Endometrial microvascular endothelial cells (primary cell): ENCODE measurements around the gene STAT5A. TPM values are rescaled to one million over a fixed set of nuclear protein-coding genes. Genes with fewer than 3 reads are reported as not detected.

Experiments
- in situ Hi-C: cut with HindIII; loops from 2 replicates; pipeline ENCODE4 v1.10.0; 2017; ENCODE audit warnings: low sequenced_read_pairs, low pct_unique_long_range_greater_than_20kb; ENCODE audit errors: inconsistent ontology term
- total RNA-seq: library from RNA; depleted of rRNA; stranded (reverse); fragments of >200 nt; gene quantifications from one replicate; pipeline ENCODE4 v1.2.3, GENCODE V29; 2015; ENCODE audit errors: inconsistent ontology term

Gene STAT5A
- total RNA-seq, 1 donor from 2014 or later: 12.5 TPM

GRCh38 chr17:42266462-42266861 is 21.8 kb upstream of the STAT5A start:
- in situ Hi-C loops: no loop called here

GRCh38 chr17:42266918-42267766 is 21.2 kb upstream of the STAT5A start:
- in situ Hi-C loops: no loop called here

- in situ Hi-C loops: no loop called here
Observed at GRCh38 chr17:42268236-42268635, 20.1 kb upstream of the STAT5A start.

DNA sequence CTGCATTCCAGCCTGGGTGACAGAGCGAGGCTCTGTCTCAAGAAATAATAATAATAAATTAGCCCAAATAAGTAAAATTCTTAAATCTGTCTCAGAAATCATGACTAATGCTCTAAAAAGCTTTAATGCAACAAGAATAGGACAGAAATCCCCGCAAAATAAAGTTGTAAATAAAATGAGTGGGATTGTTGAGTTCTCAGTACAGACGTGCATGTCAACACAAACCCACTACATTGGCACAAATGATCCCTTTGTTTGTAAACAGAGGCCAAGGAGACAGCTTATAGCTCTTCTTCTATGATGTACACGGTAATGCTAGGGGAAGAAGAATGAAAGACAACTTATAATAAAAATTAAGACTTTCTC is 18.1 kb upstream of the STAT5A start:
- in situ Hi-C loops: no loop called here

DNA sequence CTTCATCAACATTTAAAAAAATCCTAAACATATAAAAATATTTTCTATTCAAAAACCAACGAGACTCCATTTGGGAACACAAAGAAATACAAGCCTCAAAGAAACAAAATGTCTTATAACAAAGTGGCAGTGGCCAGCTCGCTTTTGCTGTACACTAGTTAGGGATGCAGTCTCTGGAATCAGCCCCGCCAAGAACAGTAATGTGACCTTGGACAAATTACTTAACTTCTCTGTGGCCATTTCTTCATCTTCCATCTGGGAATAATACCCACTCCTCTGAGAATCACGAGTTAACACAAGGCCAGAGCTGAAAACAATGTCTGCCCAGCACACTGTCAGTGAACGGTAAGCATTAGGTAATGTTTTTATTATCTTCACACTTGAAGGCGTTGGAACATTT is 17.7 kb upstream of the STAT5A start:
- in situ Hi-C loops: no loop called here

DNA sequence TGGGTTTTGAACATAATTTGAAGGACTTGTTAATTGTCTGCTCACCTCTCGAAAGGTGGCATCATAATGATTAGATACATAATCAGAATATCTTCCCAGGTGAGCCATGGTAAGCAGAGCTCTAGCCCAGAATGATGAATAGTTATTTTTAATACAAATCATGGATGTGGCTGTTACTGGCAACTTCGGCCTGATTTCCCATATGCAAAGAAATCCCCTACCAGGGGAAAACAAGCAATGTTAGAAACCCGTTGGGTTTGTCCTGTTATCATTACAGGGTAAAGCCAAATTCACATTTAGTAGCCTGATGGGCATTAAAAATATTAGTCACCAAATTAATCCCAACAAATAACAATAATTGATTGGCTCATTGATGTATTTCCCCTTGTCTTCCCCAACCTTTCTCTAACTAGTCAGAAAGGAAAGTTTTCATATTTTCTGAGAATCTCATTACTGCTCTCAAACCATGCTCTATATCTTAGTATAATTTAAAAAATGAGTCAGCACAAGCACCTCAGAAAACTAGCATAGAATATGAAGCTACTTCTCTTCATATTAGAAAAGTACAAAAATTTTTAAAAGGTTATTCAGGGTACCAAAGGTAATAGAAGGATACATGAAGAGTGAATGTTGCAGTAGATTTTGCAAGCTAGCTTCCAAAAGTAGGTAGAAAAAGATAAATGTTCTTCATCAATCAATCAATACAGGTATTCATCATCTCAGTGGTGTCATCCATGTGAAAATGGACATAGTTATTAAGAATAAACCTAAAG is 17.1 kb upstream of the STAT5A start:
- in situ Hi-C loops: no loop called here

DNA sequence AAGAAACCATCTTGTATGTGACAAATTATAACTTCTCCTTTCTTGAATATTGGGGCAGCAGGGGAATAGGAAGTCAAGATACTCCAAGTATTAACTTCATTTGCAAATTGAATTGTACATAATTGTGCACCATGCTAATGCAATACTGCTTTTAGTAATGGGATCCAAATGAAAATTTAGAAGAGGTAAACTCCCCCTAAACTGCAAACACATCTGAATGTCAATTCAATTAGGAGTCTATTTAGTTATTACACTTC is 16.6 kb upstream of the STAT5A start:
- in situ Hi-C loops: no loop called here

DNA sequence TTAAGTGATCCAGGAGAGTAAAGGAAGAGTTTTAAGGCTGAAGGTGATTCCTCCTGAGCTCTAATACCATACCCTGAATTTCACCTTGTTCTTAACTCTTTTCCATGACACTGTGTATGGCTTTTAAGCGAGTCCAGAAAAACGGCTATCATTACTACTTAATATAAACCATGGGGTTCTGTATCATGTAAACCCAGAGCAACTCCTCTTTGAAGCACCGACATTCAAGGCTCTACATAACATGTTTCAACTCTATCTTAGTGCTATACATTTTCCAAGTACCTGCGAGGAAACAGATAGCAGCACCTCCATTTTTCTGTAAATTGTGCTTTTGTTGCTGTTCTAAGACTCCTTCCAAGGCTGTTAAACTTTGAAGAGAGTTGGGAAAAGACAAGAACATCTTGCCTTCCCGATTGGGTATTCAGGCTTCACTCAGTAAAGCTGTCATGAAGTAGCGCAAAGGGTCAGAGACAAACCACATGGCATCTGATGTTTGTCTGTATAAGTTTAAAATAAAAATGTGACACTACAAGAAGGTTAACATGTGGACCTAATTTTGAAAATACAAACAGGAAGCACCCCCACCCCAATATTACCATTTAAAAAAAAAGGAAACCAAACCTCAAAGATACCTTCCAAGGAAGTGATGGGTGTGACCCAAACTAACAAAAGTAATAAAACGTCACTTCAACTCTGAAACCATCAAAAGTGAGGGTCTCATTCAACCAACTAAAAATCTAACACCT is 16.0 kb upstream of the STAT5A start:
- in situ Hi-C loops: no loop called here

GRCh38 chr17:42273474-42274252 is 14.6 kb upstream of the STAT5A start:
- in situ Hi-C loops: no loop called here

DNA sequence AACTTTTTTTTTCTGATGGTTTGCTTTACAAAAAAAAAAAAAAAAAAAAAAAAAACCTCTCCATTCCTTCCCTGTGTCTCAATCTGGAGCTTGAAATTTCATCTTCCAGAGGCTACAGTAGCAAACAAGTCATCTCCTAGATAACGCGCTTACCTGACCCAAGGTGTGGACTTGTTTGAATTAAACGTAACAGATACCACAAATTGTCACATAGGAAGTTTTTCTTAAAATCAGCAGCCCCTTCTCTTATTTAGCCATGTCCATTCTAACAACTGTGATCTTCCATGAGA is 14.1 kb upstream of the STAT5A start:
- in situ Hi-C loops: no loop called here

DNA sequence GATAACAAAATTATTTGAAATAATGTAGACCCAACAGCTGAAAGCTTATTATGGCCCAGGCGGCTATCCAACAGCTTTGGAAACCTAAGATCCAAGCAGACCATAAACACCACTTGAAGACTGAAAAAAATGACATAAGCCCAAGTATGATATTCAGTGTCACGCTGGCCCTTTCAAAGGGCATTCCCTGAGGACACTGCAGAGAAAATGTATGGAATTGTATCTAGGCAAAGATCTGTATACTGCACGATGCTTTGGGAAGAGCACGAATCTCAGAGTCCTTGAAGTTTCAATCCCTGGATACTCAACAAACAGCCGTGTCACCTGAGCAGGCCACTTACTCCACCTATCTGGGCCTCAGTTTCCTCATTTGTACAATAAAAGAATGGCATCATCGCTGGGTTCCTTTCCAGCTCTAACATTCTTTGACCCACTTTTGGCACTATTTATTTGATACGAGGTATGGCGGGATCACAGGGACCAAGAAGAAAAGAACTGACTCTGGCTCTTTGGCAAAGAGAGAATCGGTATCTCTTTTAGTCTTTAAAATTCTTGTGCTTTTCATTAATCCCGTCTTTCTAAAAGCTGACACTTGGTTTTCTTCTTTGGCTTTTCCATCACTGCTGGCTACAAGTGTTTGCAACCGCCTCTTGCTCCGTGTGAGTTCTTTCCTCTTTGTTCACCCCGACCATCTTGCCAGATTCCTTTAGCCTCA is 13.3 kb upstream of the STAT5A start:
- in situ Hi-C loops: no loop called here

DNA sequence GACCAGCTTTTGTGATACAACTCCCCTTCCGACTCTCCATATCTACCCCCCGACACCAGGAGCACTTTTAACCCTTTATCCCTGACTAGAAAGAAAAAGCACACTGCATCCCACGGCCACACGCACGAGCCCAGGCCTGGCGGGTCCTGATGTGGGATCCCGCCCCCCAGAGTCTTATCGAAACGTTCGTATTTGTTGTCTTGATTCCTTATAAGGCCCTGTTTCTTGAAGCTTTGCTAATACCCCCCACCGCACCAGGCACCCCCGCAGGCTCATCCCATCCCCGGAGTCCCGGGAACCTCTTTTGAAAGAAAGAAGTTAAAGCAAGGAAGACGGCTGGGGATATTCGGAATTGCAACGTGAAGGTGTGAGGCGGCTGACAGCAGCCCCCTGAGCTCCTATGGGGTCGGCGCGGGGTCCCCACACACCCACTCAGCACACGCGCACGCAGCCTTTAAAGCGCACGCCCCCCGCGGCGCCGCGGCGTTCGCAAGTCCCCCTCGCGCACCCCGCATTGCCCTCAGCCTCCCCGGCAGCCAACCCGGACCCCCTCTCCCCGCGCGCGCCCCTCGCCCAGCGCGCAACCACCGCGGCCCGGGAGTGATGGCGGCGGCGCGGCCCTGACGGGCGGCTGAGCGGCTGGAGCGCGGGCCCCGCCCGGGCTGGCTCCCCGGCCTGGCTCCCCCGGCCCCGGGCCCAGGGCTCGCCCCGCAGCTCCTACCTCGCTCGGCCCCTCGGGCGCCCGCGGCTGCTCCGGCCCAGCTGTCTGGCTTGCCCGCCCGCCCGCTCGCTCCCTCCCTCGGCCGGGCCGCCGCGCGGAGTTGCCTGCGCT is 12.6 kb upstream of the STAT5A start:
- in situ Hi-C loops: no loop called here

GRCh38 chr17:42276359-42276608 is 12.0 kb upstream of the STAT5A start, which contains the start of gene STAT5B:
Gene STAT5B (minus strand): TSS chr17:42276391. CDS start chr17:42232127, 44,264 bp downstream.
- in situ Hi-C loops: no loop called here

- in situ Hi-C loops: no loop called here
Observed at GRCh38 chr17:42276609-42277341, 11.5 kb upstream of the STAT5A start.

DNA sequence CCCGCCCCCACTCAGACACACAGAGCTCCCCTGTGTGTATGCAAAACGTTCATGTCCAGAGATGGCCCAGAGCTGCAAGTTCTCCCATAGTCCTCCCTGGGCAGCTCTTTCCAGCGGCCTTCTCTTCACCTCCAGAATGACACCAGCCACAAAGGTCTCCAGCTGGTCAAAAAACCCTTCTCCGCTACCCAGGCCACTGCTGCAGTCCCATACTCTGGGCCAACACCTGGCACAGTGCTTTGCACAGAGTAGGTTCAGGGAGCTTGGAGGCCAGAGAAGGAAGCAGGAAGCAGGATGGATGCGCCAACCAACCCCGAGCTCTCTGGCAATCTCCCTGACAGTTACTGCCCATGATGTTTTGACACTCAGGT is 11.0 kb upstream of the STAT5A start:
- in situ Hi-C loops: no loop called here

GRCh38 chr17:42279776-42280630 is 8.3 kb upstream of the STAT5A start:
- in situ Hi-C loops: no loop called here
